DMS79 treated with DMSO at 0.1 percent for 48 hours (cell line): ENCODE data around the gene NDUFA6.
"Not testable (repeated sequence)": the region's sequence is repeated elsewhere in the genome, so short reads cannot be mapped to it uniquely, and the experiment has no call there.

ENCODE experiments used
- DNase-seq: peaks from one replicate; lab custom pipeline; 2025; lab: John Stamatoyannopoulos, UW

The NDUFA6 gene

GRCh38 chr22:42112793-42113192 lies 22.2 kb upstream of the NDUFA6 start:
- DNase-seq: not testable (repeated sequence)

- DNase-seq: no peak
Measured at GRCh38 chr22:42111798-42112197, 21.2 kb upstream of the NDUFA6 start.

GRCh38 chr22:42108848-42109247 lies 18.3 kb upstream of the NDUFA6 start:
- DNase-seq: no peak

GRCh38 chr22:42104332-42104860 lies 13.8 kb upstream of the NDUFA6 start:
- DNase-seq: not testable (repeated sequence)

GRCh38 chr22:42101199-42101598 lies 10.6 kb upstream of the NDUFA6 start:
- no peak for DNase-seq

- DNase-seq: no peak
Measured at GRCh38 chr22:42091455-42091782, 847 bp upstream of the NDUFA6 start.

- DNase-seq: no peak
Measured at GRCh38 chr22:42086051-42086450, 4.5 kb downstream of the NDUFA6 start.

GRCh38 chr22:42084874-42085273 lies 5.7 kb downstream of the NDUFA6 start:
- DNase-seq: no peak

GRCh38 chr22:42083119-42083518 lies 7.5 kb downstream of the NDUFA6 start:
- DNase-seq: no peak

GRCh38 chr22:42080287-42080686 lies 10.3 kb downstream of the NDUFA6 start:
- peak; percentile 2 for DNase-seq

- peak; percentile 83 for DNase-seq
Measured at GRCh38 chr22:42079319-42080251, 11.0 kb downstream of the NDUFA6 start, which contains the start of gene SMDT1. SMDT1 (plus strand) TSS chr22:42079700; CDS start chr22:42079769, 69 bp downstream.

- DNase-seq: peak; percentile 5
Measured at GRCh38 chr22:42078469-42079318, 11.9 kb downstream of the NDUFA6 start.

- no peak for DNase-seq
Measured at GRCh38 chr22:42077486-42078125, 13.0 kb downstream of the NDUFA6 start.

- no peak for DNase-seq
Measured at GRCh38 chr22:42076764-42077485, 13.6 kb downstream of the NDUFA6 start.

GRCh38 chr22:42074846-42075676 lies 15.5 kb downstream of the NDUFA6 start:
- DNase-seq: no peak

- no peak for DNase-seq
Measured at GRCh38 chr22:42074132-42074811, 16.3 kb downstream of the NDUFA6 start, which contains the start of gene PHETA2. PHETA2 (plus strand) TSS chr22:42074248; CDS start chr22:42077294, 3,046 bp downstream.

- DNase-seq: no peak
Measured at GRCh38 chr22:42073621-42074041, 16.9 kb downstream of the NDUFA6 start.

- DNase-seq: no peak
Measured at GRCh38 chr22:42072606-42073330, 17.8 kb downstream of the NDUFA6 start.

GRCh38 chr22:42071508-42071907 lies 19.1 kb downstream of the NDUFA6 start:
- DNase-seq: not testable (repeated sequence)
